ENCODE data around the gene GMDS. TPM values are rescaled to one million over a fixed set of nuclear protein-coding genes. Genes with fewer than 3 reads are reported as not detected.
A peak's percentile ranks its signal among the peaks of the same experiment; 100 is the strongest.

GMDS gene
- total RNA-seq, 1 donor from 2014 or later: 7.8 TPM

DNA sequence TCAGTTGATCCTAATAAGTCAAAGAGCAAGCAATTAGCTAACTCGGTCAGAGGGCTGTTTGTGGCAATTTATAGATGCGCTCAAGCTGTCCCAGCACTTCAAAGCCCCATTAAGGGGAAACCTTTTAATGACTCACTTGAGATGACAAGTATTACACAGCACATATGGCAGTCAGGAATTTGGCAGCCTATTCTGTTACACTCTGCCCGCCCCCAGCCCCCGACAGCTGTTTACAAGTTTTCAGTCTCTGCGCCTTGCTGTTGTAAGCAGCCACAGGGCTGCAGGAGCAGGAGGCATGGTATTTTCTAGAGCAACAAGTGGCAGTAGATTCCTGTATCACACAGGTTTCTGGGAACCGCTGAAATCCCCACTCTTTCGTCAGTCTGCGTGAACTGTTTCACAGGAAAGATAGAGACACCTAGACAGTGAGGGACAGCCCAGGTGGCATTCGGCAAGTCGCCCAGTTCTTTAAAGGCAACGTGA lies 372.7 kb downstream of the GMDS start:
- no peaks in the 10 kb centered on the region for H3K27me3 ChIP-seq (ENCODE audit: control insufficient read depth in 3 of 3, insufficient read depth in 3 of 3, low read length in 3 of 3)
- no peaks in the 10 kb centered on the region for H3K9me3 ChIP-seq (ENCODE audit: control insufficient read depth in 3 of 3, low read length in 3 of 3)
- H3K36me3 ChIP-seq (ENCODE audit: control insufficient read depth in 3 of 3, insufficient read depth in 3 of 3, low read length in 3 of 3): no peaks in the 10 kb centered on the region
- no peak overlapping the region for H3K9ac ChIP-seq (ENCODE audit: low read depth in 1 of 3, low read length in 3 of 3)
- H3K4me1 ChIP-seq (ENCODE audit: control insufficient read depth in 3 of 3, insufficient read depth in 3 of 3, low read length in 3 of 3): peaks cover 0 to 12% (median 4%) of the 10 kb centered on the region in 3 donors
- peak overlapping the region in 1 of 3 donors; percentile 17 for H3K4me3 ChIP-seq (ENCODE audit: low read length in 3 of 3)
- no peak overlapping the region for H3K27ac ChIP-seq (ENCODE audit: low read depth, low read length)

DNA sequence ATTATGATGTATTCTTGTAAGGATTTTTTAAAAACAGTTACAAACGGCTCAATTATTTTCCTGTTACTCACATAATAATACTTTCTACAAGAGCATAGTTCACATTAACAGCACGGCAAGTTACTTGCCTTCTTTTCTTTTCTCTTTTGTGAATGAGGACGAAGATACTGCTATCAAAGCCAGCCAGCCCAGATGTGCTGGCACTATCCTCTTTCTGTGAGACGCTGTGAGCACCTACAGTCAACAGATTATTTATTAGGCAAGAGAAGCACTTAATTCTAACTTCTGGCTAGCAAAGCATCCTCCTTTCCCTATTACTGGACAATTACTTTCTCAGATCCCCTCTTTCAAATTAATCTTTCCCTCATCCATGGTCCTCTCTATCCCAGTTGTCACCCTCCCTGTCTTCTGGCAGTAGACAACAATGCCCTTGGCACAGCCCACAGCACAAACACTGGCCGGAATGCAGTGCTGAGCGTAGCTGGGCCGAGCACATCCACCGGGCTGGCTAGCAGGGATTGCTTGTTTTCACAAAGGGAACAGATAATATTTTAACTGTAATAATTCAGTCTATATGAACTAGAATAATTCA lies 373.6 kb downstream of the GMDS start:
- Histone ChIP-seq H3K9me3 (ENCODE audit: control insufficient read depth in 3 of 3, low read length in 3 of 3) (no peaks in the 10 kb centered on the region), H3K9ac (ENCODE audit: low read depth in 1 of 3, low read length in 3 of 3) (no peak overlapping the region), H3K27ac (ENCODE audit: low read depth, low read length) (no peak overlapping the region), H3K4me3 (ENCODE audit: low read length in 3 of 3) (no peak overlapping the region), H3K4me1 (ENCODE audit: control insufficient read depth in 3 of 3, insufficient read depth in 3 of 3, low read length in 3 of 3) (peaks cover 0 to 12% (median 4%) of the 10 kb centered on the region in 3 donors), H3K36me3 (ENCODE audit: control insufficient read depth in 3 of 3, insufficient read depth in 3 of 3, low read length in 3 of 3) (no peaks in the 10 kb centered on the region), H3K27me3 (ENCODE audit: control insufficient read depth in 3 of 3, insufficient read depth in 3 of 3, low read length in 3 of 3) (no peaks in the 10 kb centered on the region)

DNA sequence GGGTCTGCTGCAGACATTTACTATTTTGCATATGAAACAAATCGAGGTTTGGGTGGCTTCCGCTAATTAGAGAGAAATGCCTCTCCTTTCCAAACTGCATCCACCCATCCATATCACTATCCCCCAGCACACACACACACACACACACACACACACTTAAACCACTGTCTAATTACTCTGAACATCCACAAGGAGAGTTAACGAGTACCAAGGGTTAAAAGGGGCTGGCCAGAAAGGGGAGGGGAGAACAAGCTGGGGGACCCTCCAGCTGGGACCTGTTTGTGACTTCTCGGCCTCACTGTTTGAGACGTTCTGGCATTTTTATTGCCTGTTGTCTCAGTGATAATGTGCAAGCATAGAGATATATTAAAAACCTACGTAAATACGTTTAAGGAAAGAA lies 374.5 kb downstream of the GMDS start:
- H3K9me3 ChIP-seq (ENCODE audit: control insufficient read depth in 3 of 3, low read length in 3 of 3): no peaks in the 10 kb centered on the region
- no peaks in the 10 kb centered on the region for H3K27me3 ChIP-seq (ENCODE audit: control insufficient read depth in 3 of 3, insufficient read depth in 3 of 3, low read length in 3 of 3)
- no peak overlapping the region for H3K27ac ChIP-seq (ENCODE audit: low read depth, low read length)
- no peak overlapping the region for H3K4me3 ChIP-seq (ENCODE audit: low read length in 3 of 3)
- H3K9ac ChIP-seq (ENCODE audit: low read depth in 1 of 3, low read length in 3 of 3): no peak overlapping the region
- no peaks in the 10 kb centered on the region for H3K36me3 ChIP-seq (ENCODE audit: control insufficient read depth in 3 of 3, insufficient read depth in 3 of 3, low read length in 3 of 3)
- peaks cover 0 to 12% (median 4%) of the 10 kb centered on the region in 3 donors for H3K4me1 ChIP-seq (ENCODE audit: control insufficient read depth in 3 of 3, insufficient read depth in 3 of 3, low read length in 3 of 3)

DNA sequence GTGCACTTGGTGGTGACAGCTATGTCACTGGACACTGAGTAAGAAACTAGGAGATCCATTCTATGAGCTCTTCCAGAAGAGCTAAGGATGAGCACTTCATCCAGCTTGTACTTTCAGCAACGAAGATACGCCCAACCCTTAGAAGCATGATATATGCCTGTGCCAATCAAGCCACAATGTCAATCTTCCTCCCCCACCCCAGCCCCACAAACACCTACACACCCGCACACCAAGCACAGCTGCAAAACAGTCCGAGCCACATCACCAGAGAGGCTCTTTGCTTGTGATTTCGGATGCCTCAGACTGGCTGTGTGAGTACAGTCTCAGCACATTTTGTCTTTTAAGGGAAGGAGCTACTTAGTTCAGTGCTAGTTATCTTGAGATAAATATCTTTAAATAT lies 375.2 kb downstream of the GMDS start:
- Histone ChIP-seq H3K27me3 (ENCODE audit: control insufficient read depth in 3 of 3, insufficient read depth in 3 of 3, low read length in 3 of 3) (no peaks in the 10 kb centered on the region), H3K4me3 (ENCODE audit: low read length in 3 of 3) (no peak overlapping the region), H3K36me3 (ENCODE audit: control insufficient read depth in 3 of 3, insufficient read depth in 3 of 3, low read length in 3 of 3) (no peaks in the 10 kb centered on the region), H3K4me1 (ENCODE audit: control insufficient read depth in 3 of 3, insufficient read depth in 3 of 3, low read length in 3 of 3) (peaks cover 0 to 12% (median 4%) of the 10 kb centered on the region in 3 donors), H3K9me3 (ENCODE audit: control insufficient read depth in 3 of 3, low read length in 3 of 3) (no peaks in the 10 kb centered on the region), H3K9ac (ENCODE audit: low read depth in 1 of 3, low read length in 3 of 3) (no peak overlapping the region), H3K27ac (ENCODE audit: low read depth, low read length) (no peak overlapping the region)

- Histone ChIP-seq H3K4me3 (ENCODE audit: low read length in 3 of 3) (no peak overlapping the region), H3K9ac (ENCODE audit: low read depth in 1 of 3, low read length in 3 of 3) (no peak overlapping the region), H3K27ac (ENCODE audit: low read depth, low read length) (no peak overlapping the region), H3K36me3 (ENCODE audit: control insufficient read depth in 3 of 3, insufficient read depth in 3 of 3, low read length in 3 of 3) (no peaks in the 10 kb centered on the region), H3K27me3 (ENCODE audit: control insufficient read depth in 3 of 3, insufficient read depth in 3 of 3, low read length in 3 of 3) (no peaks in the 10 kb centered on the region), H3K4me1 (ENCODE audit: control insufficient read depth in 3 of 3, insufficient read depth in 3 of 3, low read length in 3 of 3) (peaks cover 0 to 12% (median 4%) of the 10 kb centered on the region in 3 donors), H3K9me3 (ENCODE audit: control insufficient read depth in 3 of 3, low read length in 3 of 3) (no peaks in the 10 kb centered on the region)
These were observed 375.6 kb downstream of the GMDS start for GRCh38 chr6:1869769-1870168.

- Histone ChIP-seq H3K9ac (ENCODE audit: low read depth in 1 of 3, low read length in 3 of 3) (no peak overlapping the region), H3K4me1 (ENCODE audit: control insufficient read depth in 3 of 3, insufficient read depth in 3 of 3, low read length in 3 of 3) (peaks cover 0 to 12% (median 4%) of the 10 kb centered on the region in 3 donors), H3K36me3 (ENCODE audit: control insufficient read depth in 3 of 3, insufficient read depth in 3 of 3, low read length in 3 of 3) (no peaks in the 10 kb centered on the region), H3K27ac (ENCODE audit: low read depth, low read length) (no peak overlapping the region), H3K9me3 (ENCODE audit: control insufficient read depth in 3 of 3, low read length in 3 of 3) (no peaks in the 10 kb centered on the region), H3K4me3 (ENCODE audit: low read length in 3 of 3) (no peak overlapping the region), H3K27me3 (ENCODE audit: control insufficient read depth in 3 of 3, insufficient read depth in 3 of 3, low read length in 3 of 3) (no peaks in the 10 kb centered on the region)
These were observed 376.1 kb downstream of the GMDS start for GRCh38 chr6:1869308-1869707.

GRCh38 chr6:1868561-1869261 lies 376.7 kb downstream of the GMDS start:
- H3K4me1 ChIP-seq (ENCODE audit: control insufficient read depth in 3 of 3, insufficient read depth in 3 of 3, low read length in 3 of 3): peaks cover 0 to 12% (median 4%) of the 10 kb centered on the region in 3 donors
- no peak overlapping the region for H3K27ac ChIP-seq (ENCODE audit: low read depth, low read length)
- H3K27me3 ChIP-seq (ENCODE audit: control insufficient read depth in 3 of 3, insufficient read depth in 3 of 3, low read length in 3 of 3): no peaks in the 10 kb centered on the region
- H3K36me3 ChIP-seq (ENCODE audit: control insufficient read depth in 3 of 3, insufficient read depth in 3 of 3, low read length in 3 of 3): no peaks in the 10 kb centered on the region
- no peaks in the 10 kb centered on the region for H3K9me3 ChIP-seq (ENCODE audit: control insufficient read depth in 3 of 3, low read length in 3 of 3)
- H3K9ac ChIP-seq (ENCODE audit: low read depth in 1 of 3, low read length in 3 of 3): no peak overlapping the region
- no peak overlapping the region for H3K4me3 ChIP-seq (ENCODE audit: low read length in 3 of 3)

GRCh38 chr6:1867197-1867596 lies 378.2 kb downstream of the GMDS start:
- no peaks in the 10 kb centered on the region for H3K9me3 ChIP-seq (ENCODE audit: control insufficient read depth in 3 of 3, low read length in 3 of 3)

GRCh38 chr6:1865585-1865984 lies 379.8 kb downstream of the GMDS start:
- H3K4me1 ChIP-seq (ENCODE audit: control insufficient read depth in 3 of 3, insufficient read depth in 3 of 3, low read length in 3 of 3): no peaks in the 10 kb centered on the region
- H3K9me3 ChIP-seq (ENCODE audit: control insufficient read depth in 3 of 3, low read length in 3 of 3): no peaks in the 10 kb centered on the region
- no peak overlapping the region for H3K4me3 ChIP-seq (ENCODE audit: low read length in 3 of 3)
- H3K36me3 ChIP-seq (ENCODE audit: control insufficient read depth in 3 of 3, insufficient read depth in 3 of 3, low read length in 3 of 3): no peaks in the 10 kb centered on the region
- no peak overlapping the region for H3K9ac ChIP-seq (ENCODE audit: low read depth in 1 of 3, low read length in 3 of 3)
- H3K27me3 ChIP-seq (ENCODE audit: control insufficient read depth in 3 of 3, insufficient read depth in 3 of 3, low read length in 3 of 3): no peaks in the 10 kb centered on the region
- H3K27ac ChIP-seq (ENCODE audit: low read depth, low read length): no peak overlapping the region

More at GRCh38 chr6:1867197-1867596, 378.2 kb downstream of the GMDS start:
- no peak overlapping the region for H3K27ac ChIP-seq (ENCODE audit: low read depth, low read length)
- no peaks in the 10 kb centered on the region for H3K36me3 ChIP-seq (ENCODE audit: control insufficient read depth in 3 of 3, insufficient read depth in 3 of 3, low read length in 3 of 3)
- H3K9ac ChIP-seq (ENCODE audit: low read depth in 1 of 3, low read length in 3 of 3): no peak overlapping the region
- H3K4me3 ChIP-seq (ENCODE audit: low read length in 3 of 3): no peak overlapping the region
- H3K4me1 ChIP-seq (ENCODE audit: control insufficient read depth in 3 of 3, insufficient read depth in 3 of 3, low read length in 3 of 3): peaks cover 0 to 5% (median 0%) of the 10 kb centered on the region in 3 donors
- H3K27me3 ChIP-seq (ENCODE audit: control insufficient read depth in 3 of 3, insufficient read depth in 3 of 3, low read length in 3 of 3): no peaks in the 10 kb centered on the region

GRCh38 chr6:1864496-1864895 lies 380.9 kb downstream of the GMDS start:
- H3K27me3 ChIP-seq (ENCODE audit: control insufficient read depth in 3 of 3, insufficient read depth in 3 of 3, low read length in 3 of 3): no peaks in the 10 kb centered on the region
- H3K9me3 ChIP-seq (ENCODE audit: control insufficient read depth in 3 of 3, low read length in 3 of 3): no peaks in the 10 kb centered on the region
- no peak overlapping the region for H3K27ac ChIP-seq (ENCODE audit: low read depth, low read length)
- no peak overlapping the region for H3K4me3 ChIP-seq (ENCODE audit: low read length in 3 of 3)
- H3K36me3 ChIP-seq (ENCODE audit: control insufficient read depth in 3 of 3, insufficient read depth in 3 of 3, low read length in 3 of 3): no peaks in the 10 kb centered on the region
- H3K4me1 ChIP-seq (ENCODE audit: control insufficient read depth in 3 of 3, insufficient read depth in 3 of 3, low read length in 3 of 3): no peaks in the 10 kb centered on the region
- no peak overlapping the region for H3K9ac ChIP-seq (ENCODE audit: low read depth in 1 of 3, low read length in 3 of 3)

Measured in skeletal muscle tissue (tissue), 4 donors.